GM13976 (cell line): Measurements from ENCODE around the gene TMEM217.
"Not testable (repeated sequence)": the region's sequence is repeated elsewhere in the genome, so short reads cannot be mapped to it uniquely, and the experiment has no call there.

Source experiments
- DNase-seq: peaks from one replicate; pipeline ENCODE4 v3.0.0; 2012; ENCODE audit warnings: low spot score
- in situ Hi-C: fragments of 300-500 bp; cut with MboI; formaldehyde crosslinking; loops from one replicate; pipeline ENCODE4 v1.12.0; 2022; ENCODE audit warnings: low sequenced_read_pairs, mixed read lengths, inconsistent platforms; ENCODE audit not compliant: unreplicated experiment
- TF ChIP-seq, protein P1 (sequence below): IDR thresholded peaks from 2 replicates; pipeline ENCODE4 v1.5.1; 2012; ENCODE audit warnings: borderline replicate concordance, mild to moderate bottlenecking; ENCODE audit not compliant: insufficient read depth; ENCODE audit errors: extremely low read depth, missing control alignments, control extremely low read depth

Gene TMEM217

DNA sequence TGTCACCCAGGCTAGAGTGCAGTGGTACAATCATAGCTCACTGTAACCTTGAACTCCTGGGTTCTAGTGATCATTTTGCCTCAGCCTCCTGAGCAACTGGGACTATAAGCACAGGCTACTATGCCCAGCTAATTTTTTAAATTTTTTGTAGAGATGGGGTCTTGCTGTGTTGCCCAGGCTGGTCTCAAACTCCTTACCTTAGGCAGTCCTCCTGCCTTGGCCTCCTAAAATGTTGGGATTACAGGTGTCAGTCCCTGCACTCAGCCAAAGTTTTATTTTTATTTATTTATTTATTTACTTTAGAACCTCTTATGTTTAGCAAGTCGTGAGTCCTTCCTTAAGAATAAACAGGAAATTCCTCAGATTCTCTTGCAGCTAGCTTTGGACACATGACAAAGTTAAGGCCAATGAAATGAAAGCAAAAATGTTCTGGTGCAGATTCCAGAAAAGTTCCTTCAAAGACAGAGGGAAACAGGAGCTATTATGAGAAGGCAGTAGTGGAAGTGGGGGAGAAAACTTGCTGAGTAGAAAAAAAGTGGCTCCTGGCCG is 68.9 kb downstream of the TMEM217 start:
- DNase-seq: no peak
- in situ Hi-C loops: no loop called here
- TF ChIP-seq, protein P1, sequence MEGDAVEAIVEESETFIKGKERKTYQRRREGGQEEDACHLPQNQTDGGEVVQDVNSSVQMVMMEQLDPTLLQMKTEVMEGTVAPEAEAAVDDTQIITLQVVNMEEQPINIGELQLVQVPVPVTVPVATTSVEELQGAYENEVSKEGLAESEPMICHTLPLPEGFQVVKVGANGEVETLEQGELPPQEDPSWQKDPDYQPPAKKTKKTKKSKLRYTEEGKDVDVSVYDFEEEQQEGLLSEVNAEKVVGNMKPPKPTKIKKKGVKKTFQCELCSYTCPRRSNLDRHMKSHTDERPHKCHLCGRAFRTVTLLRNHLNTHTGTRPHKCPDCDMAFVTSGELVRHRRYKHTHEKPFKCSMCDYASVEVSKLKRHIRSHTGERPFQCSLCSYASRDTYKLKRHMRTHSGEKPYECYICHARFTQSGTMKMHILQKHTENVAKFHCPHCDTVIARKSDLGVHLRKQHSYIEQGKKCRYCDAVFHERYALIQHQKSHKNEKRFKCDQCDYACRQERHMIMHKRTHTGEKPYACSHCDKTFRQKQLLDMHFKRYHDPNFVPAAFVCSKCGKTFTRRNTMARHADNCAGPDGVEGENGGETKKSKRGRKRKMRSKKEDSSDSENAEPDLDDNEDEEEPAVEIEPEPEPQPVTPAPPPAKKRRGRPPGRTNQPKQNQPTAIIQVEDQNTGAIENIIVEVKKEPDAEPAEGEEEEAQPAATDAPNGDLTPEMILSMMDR: no peak

DNA sequence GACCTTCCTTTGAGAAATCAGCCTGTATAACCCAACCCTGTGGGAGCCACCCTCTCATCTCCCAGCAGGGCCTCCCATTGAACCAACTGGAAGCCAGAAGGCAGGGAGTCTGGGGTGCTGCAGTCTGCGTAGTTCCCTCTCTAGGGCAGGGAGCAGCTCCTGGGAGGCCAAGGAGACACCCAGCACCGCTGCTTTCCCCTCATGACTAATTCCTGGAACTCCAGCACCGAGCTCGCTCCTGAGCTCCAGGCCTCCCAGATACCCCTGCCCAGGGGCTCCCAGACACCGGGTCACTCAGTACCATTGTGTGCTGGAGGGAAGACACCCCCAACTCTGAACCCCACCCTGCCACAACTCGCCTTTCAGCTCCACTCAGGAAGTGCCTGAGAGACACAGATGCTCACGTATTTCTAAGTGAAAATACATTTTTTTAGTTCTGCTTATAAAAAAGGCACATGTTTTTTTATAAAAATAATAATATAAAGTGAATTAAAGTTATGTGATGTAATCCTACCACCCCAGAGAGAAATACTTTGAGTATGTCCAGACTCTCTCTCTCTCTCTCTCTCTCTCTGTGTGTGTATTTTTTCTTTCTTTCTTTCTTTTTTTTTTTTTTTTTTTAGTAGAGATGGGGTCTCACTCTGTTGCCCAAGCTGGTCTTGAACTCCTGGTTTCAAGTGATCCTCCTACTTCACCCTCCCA is 70.5 kb downstream of the TMEM217 start:
- in situ Hi-C loops: no loop called here
- DNase-seq: no peak
- TF ChIP-seq, protein P1: no peak

DNA sequence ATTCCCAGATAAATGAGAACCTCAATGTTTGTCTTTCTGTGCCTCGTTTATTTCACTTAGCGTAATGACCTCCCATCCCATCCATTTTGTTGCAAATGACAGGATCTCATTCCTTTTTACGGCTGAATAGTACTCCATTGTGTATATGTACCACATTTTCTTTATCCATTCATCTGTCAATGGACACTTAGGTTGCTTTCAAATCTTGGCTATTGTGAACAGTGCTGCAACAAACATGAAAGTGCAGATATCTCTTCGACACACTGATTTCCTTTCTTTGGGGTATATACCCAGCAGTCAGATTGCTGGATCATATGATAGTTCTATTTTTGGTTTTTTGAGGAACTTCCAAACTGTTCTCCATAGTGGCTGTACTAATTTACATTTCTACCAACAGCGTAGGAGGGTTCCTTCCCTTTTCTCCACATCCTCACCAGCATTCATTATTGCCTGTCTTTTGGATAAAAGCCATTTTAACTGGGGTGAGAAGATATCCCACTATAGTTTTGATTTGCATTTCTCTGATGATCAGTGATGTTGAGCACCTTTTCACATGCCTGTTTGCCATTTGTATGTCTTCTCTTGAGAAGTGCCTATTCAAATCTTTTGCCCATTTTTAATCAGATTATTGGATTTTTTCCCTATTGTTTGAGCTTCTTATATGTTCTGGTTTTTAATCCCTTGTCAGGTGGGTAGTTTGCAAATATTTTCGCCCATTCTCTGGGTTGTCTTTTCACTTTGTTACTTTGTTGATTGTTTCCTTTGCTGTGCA is 71.8 kb downstream of the TMEM217 start:
- DNase-seq, in situ Hi-C loops: not testable (repeated sequence)

DNA sequence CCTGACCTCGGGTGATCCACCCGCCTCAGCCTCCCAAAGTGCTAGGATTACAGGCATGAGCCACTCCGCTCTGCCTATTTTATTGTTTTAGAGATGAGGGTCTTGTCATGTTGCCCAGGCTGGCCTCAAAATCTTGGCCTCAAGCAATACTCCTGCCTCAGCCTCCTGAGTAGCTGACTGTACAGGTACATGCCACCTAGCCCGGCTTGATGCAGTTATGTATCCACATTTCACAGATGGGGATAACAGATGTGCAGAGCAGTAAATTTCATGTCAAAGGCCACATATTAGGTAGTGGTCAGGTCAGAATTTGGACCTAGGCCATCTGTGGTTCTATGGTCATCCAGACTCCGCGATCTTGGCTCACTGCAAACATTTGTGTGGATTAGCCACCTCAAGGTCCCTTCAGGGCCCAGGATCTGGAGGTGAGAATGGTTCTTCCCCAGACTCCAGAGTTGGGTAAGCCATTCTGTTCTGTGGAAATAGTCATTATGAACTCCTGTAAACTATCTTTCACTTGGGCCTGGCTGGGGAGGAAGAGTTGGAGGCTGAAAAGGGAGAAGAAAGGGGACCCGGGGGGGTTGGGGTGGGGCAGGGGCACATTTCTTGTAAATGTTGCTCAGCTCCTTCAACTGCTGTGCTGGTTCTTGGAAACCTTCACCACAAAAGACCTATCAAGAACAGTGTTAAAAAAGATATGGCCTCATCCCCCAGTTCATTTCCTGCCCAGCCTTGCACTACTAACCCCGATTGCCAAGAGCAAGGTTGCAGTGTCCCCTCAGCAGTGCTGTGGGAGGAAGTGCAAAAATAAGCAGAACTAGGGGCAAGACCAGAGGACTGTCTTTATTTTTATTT is 75.0 kb downstream of the TMEM217 start:
- in situ Hi-C loops: no loop called here
- TF ChIP-seq, protein P1: no peak
- peak; percentile 63 for DNase-seq

DNA sequence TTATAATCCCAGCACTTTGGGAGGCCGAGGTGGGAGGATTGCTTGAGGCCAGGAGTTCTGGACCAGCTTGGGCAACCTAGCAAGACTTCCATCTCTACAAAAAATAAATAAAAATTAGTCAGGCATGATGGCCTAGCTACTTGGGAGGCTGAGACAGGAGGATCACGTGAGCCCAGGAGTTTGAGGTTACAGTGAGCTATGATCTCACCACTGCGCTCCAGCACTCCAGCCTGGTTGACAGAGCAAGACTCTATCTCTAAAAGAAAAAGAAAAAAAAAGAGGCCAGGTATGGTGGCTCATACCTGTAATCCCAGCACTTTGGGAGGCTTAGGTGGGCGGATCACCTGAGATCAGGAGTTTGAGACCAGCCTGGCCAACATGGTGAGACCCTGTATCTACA is 77.3 kb downstream of the TMEM217 start:
- in situ Hi-C loops, DNase-seq: not testable (repeated sequence)

DNA sequence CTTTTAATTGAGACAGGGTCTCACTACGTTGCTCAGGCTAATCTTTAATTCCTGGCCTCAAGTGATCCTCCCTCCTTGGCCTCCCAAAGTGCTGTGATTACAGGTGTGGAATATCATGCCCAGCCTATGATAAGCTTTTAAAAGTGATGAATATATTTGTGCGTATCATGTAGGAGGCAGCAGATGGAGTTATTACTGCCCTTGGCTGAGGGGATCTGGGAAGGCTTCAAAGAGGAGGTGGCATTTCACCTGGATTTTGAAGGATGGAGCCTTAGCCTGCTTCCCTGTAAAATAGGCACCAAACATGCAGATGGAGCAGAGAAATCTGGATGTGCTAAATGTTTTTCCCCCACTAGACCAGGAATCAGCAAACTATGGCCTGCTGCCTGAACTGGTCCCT is 77.9 kb downstream of the TMEM217 start:
- TF ChIP-seq, protein P1: no peak
- DNase-seq: no peak
- in situ Hi-C loops: no loop called here

DNA sequence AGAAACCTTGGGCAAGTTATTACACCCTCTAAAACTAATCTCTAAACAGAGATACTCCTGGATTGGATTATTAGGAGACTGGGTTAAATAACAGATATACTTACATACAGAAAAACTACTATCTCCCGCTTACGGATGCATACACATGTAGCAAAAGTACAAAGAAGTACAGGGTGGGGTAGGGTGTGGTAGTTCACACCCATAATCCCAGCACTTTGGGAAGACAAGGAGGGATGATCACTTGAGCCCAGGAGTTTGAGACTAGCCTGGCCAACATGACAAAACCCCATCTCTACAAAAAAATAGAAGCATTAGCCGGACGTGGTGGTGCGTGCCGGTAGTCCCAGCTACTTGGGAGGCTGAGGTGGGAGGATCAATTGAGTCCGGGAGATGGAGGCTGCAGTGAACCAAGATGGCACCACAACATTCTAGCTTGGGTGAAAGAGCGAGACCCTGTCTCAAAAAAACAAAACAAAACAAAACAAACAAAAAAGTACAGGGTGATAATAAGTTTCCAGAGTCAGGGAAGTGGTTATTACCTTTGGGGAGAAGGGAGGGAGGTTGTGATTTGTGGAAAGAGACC is 79.9 kb downstream of the TMEM217 start:
- DNase-seq: no peak
- TF ChIP-seq, protein P1: no peak
- in situ Hi-C loops: no loop called here
